Endothelial cell of umbilical vein (primary cell): ENCODE data around the gene RELCH. TPM values are rescaled to one million over a fixed set of nuclear protein-coding genes. Genes with fewer than 3 reads are reported as not detected.

Experiments
- BruUV-seq: library from RNA; stranded (reverse); fragments of 400-500 nt; replicated peaks from 2 replicates; lab custom pipeline; 2021; lab: Mats Ljungman, UMichigan
- CTCF ChIA-PET: fragments of 300-600, 350-600 bp; sonication (Branson Sonifier 250); formaldehyde crosslinking; loops from one replicate; lab custom pipeline; 2021; ENCODE audit warnings: antibody characterized with exemption, inconsistent platforms; lab: Charles Lee
- POLR2A ChIA-PET: fragments of 300-600, 350-600 bp; sonication (Branson Sonifier 250); formaldehyde crosslinking; loops from one replicate; lab custom pipeline; 2021; ENCODE audit warnings: antibody characterized with exemption, inconsistent platforms; lab: Charles Lee
- DNase-seq: peaks from one replicate; pipeline ENCODE4 v3.0.0-alpha.2; 2011; ENCODE audit warnings: low read depth, low spot score
- FAIRE-seq: peaks from 2 replicates; lab custom pipeline; 2011; peaks lifted over from hg19 to GRCh38; lab: Jason Lieb, UNC
- H2AFZ ChIP-seq: 2 replicates; pipeline ENCODE4 v1.6.0; 2012; ENCODE audit warnings: low read depth, low read length, control low read depth, inconsistent platforms
- H3K27ac ChIP-seq: 2 replicates; pipeline ENCODE4 v1.5.1; 2011; ENCODE audit warnings: low read depth, mild to moderate bottlenecking, control low read depth, low read length, moderate library complexity; ENCODE audit not compliant: insufficient read depth
- H3K27me3 ChIP-seq, 2 experiments: 2 replicates each; pipeline versions ENCODE4 v1.6.0 to v1.6.1; 2011; ENCODE audit warnings: low read length in 2 of 2, mixed read lengths in 1 of 2; ENCODE audit not compliant: control insufficient read depth in 2 of 2, insufficient read depth in 2 of 2
- H3K36me3 ChIP-seq, 2 experiments: 2 replicates in 1 of 2; 3 replicates in 1 of 2; pipeline ENCODE4 v1.5.1; 2011; ENCODE audit warnings: low read length in 2 of 2, mild to moderate bottlenecking in 1 of 2, moderate library complexity in 1 of 2; ENCODE audit not compliant: control insufficient read depth in 2 of 2, insufficient read depth in 2 of 2; ENCODE audit errors: extremely low read depth in 1 of 2
- H3K4me1 ChIP-seq: 3 replicates; pipeline ENCODE4 v1.5.1; 2011; ENCODE audit warnings: mild to moderate bottlenecking, low read length; ENCODE audit not compliant: control insufficient read depth, insufficient read depth; ENCODE audit errors: extremely low read depth
- H3K4me2 ChIP-seq: 2 replicates; pipeline ENCODE4 v1.6.1; 2011; ENCODE audit warnings: low read length, control low read depth, mixed read lengths; ENCODE audit not compliant: insufficient read depth
- H3K4me3 ChIP-seq, 3 experiments: fragments of 200-600 bp in 1 of 3; sonication (generic), shearing (Covaris generic) in 1 of 3; replicated peaks in 1 of 3; 2 replicates each; pipeline ENCODE4 v1.5.1; 2011 to 2016; ENCODE audit warnings: control low read depth in 3 of 3, low read length in 3 of 3, mild to moderate bottlenecking in 2 of 3, inconsistent platforms in 1 of 3, low read depth in 1 of 3, moderate library complexity in 1 of 3; ENCODE audit not compliant: insufficient read depth in 1 of 3
- H3K79me2 ChIP-seq: 2 replicates; pipeline ENCODE4 v1.6.0; 2012; ENCODE audit warnings: low read length, inconsistent platforms; ENCODE audit not compliant: control insufficient read depth, insufficient read depth
- H3K9ac ChIP-seq: replicated peaks from 2 replicates; pipeline ENCODE3; 2011; ENCODE audit warnings: low read length, control low read depth; ENCODE audit not compliant: insufficient read depth; ENCODE audit errors: extremely low read depth
- H3K9me1 ChIP-seq: replicated peaks from 3 replicates; pipeline ENCODE4 v1.6.0; 2011; ENCODE audit warnings: mild to moderate bottlenecking, low read length; ENCODE audit not compliant: control insufficient read depth, insufficient read depth; ENCODE audit errors: extremely low read depth
- H3K9me3 ChIP-seq: replicated peaks from 2 replicates; pipeline ENCODE4 v1.5.1; 2012; ENCODE audit warnings: low read length, inconsistent platforms; ENCODE audit not compliant: control insufficient read depth, insufficient read depth
- H4K20me1 ChIP-seq: replicated peaks from 2 replicates; pipeline ENCODE3; 2011; ENCODE audit warnings: mild to moderate bottlenecking, low read length; ENCODE audit not compliant: control insufficient read depth, insufficient read depth; ENCODE audit errors: extremely low read depth
- CTCF ChIP-seq, 2 donors: IDR thresholded peaks; 1 replicate in 1 of 2; 2 replicates in 1 of 2; pipeline ENCODE4 v1.5.1; 2011; ENCODE audit warnings: low read length in 2 of 2, mild to moderate bottlenecking in 2 of 2, moderate library complexity in 2 of 2, control low read depth in 1 of 2, inconsistent platforms in 1 of 2, low read depth in 1 of 2; ENCODE audit not compliant: insufficient read depth in 1 of 2; ENCODE audit errors: extremely low read depth in 1 of 2
- EZH2 ChIP-seq: IDR thresholded peaks from 2 replicates; pipeline ENCODE4 v1.6.1; 2012; ENCODE audit warnings: borderline replicate concordance, low read depth, mild to moderate bottlenecking, moderate library complexity, low read length, inconsistent platforms; ENCODE audit not compliant: severe bottlenecking
- FOS ChIP-seq: IDR thresholded peaks from 2 replicates; pipeline ENCODE4 v1.6.1; 2011; ENCODE audit warnings: mild to moderate bottlenecking, low read length, moderate library complexity, borderline replicate concordance; ENCODE audit not compliant: insufficient read depth
- GATA2 ChIP-seq: IDR thresholded peaks from 2 replicates; pipeline ENCODE4 v1.7.0; 2011; ENCODE audit warnings: low read depth, mild to moderate bottlenecking, moderate library complexity, mixed read lengths, low read length; ENCODE audit not compliant: insufficient read length, insufficient read depth
- JUN ChIP-seq: IDR thresholded peaks from 2 replicates; pipeline ENCODE4 v1.6.1; 2011; ENCODE audit warnings: borderline replicate concordance, low read depth; ENCODE audit not compliant: insufficient read length, insufficient read depth
- MAX ChIP-seq: IDR thresholded peaks from 2 replicates; pipeline ENCODE4 v1.6.1; 2011; ENCODE audit not compliant: insufficient read depth, insufficient read length
- MYC ChIP-seq: IDR thresholded peaks from one replicate; pipeline ENCODE4 v1.6.1; 2011; ENCODE audit warnings: mild to moderate bottlenecking, low read depth, low read length
- POLR2A ChIP-seq: IDR thresholded peaks from 2 replicates; pipeline ENCODE4 v1.6.1; 2012; ENCODE audit warnings: low read depth, mild to moderate bottlenecking, control low read depth, low read length
- POLR2AphosphoS5 ChIP-seq: IDR thresholded peaks from 2 replicates; pipeline ENCODE4 v1.6.1; 2012; ENCODE audit warnings: low read depth, mild to moderate bottlenecking, control low read depth, low read length, moderate library complexity; ENCODE audit not compliant: insufficient read depth
- dilution Hi-C: fragments of 300-500 bp; cut with MboI; formaldehyde crosslinking; loops from one replicate; pipeline ENCODE4 v1.15.0; 2019; ENCODE audit warnings: low sequenced_read_pairs; ENCODE audit not compliant: extremely low pct_ligation_motif_present
- intact Hi-C: fragments of 100-400 bp; cut with micrococcal nuclease; formaldehyde crosslinking; loops from one replicate; pipeline ENCODE4 v1.10.0; 2022
- polyA plus RNA-seq, 4 experiments: library from polyadenylated mRNA; depleted of rRNA in 3 of 4; stranded (reverse) in 3 of 4; unstranded in 1 of 4; fragments of >200 nt; gene quantifications; 2 replicates each; pipeline versions ENCODE4 v1.2.1 to v1.2.3, GENCODE V29; 2011 to 2012; ENCODE audit warnings: missing spikeins in 1 of 4
- total RNA-seq: library from RNA; stranded (reverse); gene quantifications from 2 replicates; pipeline ENCODE4 v1.2.3, GENCODE V29; 2021

RELCH gene
- total and polyA plus RNA-seq, 2 donors (not counting 3 experiments of a cell fraction or from before 2014, with no cell fraction given) = 6.6 to 25.2 TPM

DNA sequence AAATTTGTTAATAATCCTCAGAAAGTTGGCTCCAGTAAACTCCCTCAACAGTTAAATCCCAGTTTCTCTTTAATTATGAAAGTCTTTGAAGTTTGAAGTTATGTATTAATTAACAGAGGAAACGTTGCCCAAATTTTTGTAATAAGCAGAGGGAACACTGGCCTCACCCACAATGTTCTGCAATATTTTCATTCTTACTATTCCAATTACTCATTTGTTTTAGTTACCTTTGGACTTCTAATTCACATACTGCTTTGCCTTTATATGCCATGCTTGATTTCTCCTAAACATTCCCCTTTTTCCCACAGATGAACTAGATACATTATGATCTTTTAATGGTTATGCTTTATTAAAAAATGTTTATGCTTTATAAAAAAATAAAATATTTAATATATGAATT lies 61.3 kb downstream of the RELCH start:
- no peaks in the 10 kb centered on the region for H3K4me1 ChIP-seq
- H3K9me1 ChIP-seq = no peaks in the 10 kb centered on the region
- no peaks in the 10 kb centered on the region for H3K27me3 ChIP-seq
- ChIA-PET CTCF (interaction anchor here (0.9 to 3.4 kb wide), 24 partner anchors 10 to 1439 kb away, joined by 3 to 36 read pairs (median 6); partner anchors contain the start of genes PIGN and RELCH), POLR2A (no interaction called here)
- DNase-seq (no peak), FAIRE-seq (no peak)
- H4K20me1 ChIP-seq = no peaks in the 10 kb centered on the region
- BruUV-seq = no TSS peak
- H2AFZ ChIP-seq = no peak overlapping the region
- no peak overlapping the region for H3K9ac ChIP-seq
- no peak for TF ChIP-seq JUN
- TF ChIP-seq MYC = no peak
- no peak for TF ChIP-seq FOS
- TF ChIP-seq MAX = no peak
- no peak for TF ChIP-seq EZH2
- no peak for TF ChIP-seq POLR2AphosphoS5
- TF ChIP-seq CTCF (IDR thresholded peaks at IDR 0.05; ENCODE audit: extremely low read depth in 1 of 2, insufficient read depth in 1 of 2, low read depth in 1 of 2, low read length in 2 of 2) = no peak
- no peak for TF ChIP-seq GATA2
- TF ChIP-seq POLR2A = no peak
- H3K27ac ChIP-seq = no peak overlapping the region
- no peaks in the 10 kb centered on the region for H3K9me3 ChIP-seq
- peaks cover 0 to 4% of the 10 kb centered on the region in 2 experiments for H3K36me3 ChIP-seq
- H3K79me2 ChIP-seq = no peaks in the 10 kb centered on the region
- H3K4me3 ChIP-seq = no peak overlapping the region
- H3K4me2 ChIP-seq = no peak overlapping the region
- dilution Hi-C loops (no loop called here), intact Hi-C loops (no loop called here)
